ENCODE data around the gene TMCO2. TPM values are rescaled to one million over a fixed set of nuclear protein-coding genes. Genes with fewer than 3 reads are reported as not detected.
A peak's percentile ranks its signal among the peaks of the same experiment; 100 is the strongest.

The TMCO2 gene
- total and polyA plus RNA-seq, 8 donors, result 0.55 TPM; not detected in 7

DNA sequence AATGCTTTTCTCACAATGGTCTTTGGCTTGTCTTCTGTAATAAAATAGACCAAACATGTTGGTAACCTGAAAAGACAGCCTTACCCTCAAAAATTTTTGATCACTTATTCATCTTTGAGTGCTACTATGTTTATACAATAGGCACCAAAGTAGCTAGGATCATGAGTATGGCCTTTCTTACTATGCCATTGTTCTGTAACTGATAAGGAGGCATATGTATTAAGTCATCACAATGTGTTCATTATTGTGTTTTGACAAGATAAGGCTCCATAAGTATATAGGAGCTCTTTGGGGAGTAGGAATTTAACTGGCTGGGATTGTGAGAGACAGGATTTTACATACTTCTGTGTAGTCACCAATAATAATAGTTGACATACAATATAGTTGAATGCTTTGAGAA, 675 bp downstream of the TMCO2 start:
- intact Hi-C loops (cut with DNase I), result no loop called here
- ATAC-seq, result no peak

GRCh38 chr1:40251456-40251855, 3.7 kb downstream of the TMCO2 start:
- Histone ChIP-seq H3K27ac (no peak overlapping the region), H3K27me3 (no peaks in the 10 kb centered on the region), H3K4me1 (peaks cover 0 to 12% of the 10 kb centered on the region in 2 donors), H3K4me3 (no peak overlapping the region), H3K9me3 (no peaks in the 10 kb centered on the region), H3K36me3 (no peaks in the 10 kb centered on the region)
- no peak for TF ChIP-seq CTCF (IDR thresholded peaks at IDR 0.05)
- DNase-seq, result no peak
- ATAC-seq, result no peak
- intact Hi-C loops (cut with DNase I), result no loop called here

More for the DNA sequence above, 675 bp downstream of the TMCO2 start:
- no peak for DNase-seq
- TF ChIP-seq CTCF (IDR thresholded peaks at IDR 0.05), result no peak
- Histone ChIP-seq H3K4me3 (no peak overlapping the region), H3K27me3 (no peaks in the 10 kb centered on the region), H3K9me3 (no peaks in the 10 kb centered on the region), H3K27ac (no peak overlapping the region), H3K36me3 (no peaks in the 10 kb centered on the region), H3K4me1 (no peaks in the 10 kb centered on the region)

GRCh38 chr1:40252601-40253000, 4.9 kb downstream of the TMCO2 start:
- no peaks in the 10 kb centered on the region for H3K27me3 ChIP-seq
- intact Hi-C loops (cut with DNase I), result no loop called here
- no peak overlapping the region for H3K27ac ChIP-seq
- H3K36me3 ChIP-seq, result no peaks in the 10 kb centered on the region
- DNase-seq (no peak), ATAC-seq (no peak)
- H3K4me1 ChIP-seq, result peaks cover 0 to 18% of the 10 kb centered on the region in 2 donors
- H3K4me3 ChIP-seq, result no peak overlapping the region
- no peak for TF ChIP-seq CTCF (IDR thresholded peaks at IDR 0.05)
- no peaks in the 10 kb centered on the region for H3K9me3 ChIP-seq

DNA sequence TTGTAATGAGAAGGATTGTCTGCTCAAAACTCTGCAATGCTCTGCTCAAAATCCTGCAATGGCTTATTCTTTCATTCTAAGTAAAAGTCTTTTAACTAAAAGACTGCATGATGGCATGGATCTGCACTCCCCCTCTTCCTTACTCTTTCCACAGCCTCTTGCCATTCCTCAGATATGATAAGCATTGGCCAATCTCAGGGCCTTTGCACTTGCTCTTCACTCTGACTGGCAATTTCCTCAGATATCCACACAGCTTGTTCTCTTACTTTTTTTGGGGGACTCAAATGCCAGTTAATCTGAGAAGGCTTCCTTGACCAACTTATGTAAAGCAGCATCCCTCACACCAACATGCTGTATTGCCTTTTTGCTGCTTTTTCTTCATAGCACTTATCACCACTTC, 7.5 kb downstream of the TMCO2 start:
- Histone ChIP-seq H3K36me3 (peaks cover 0 to 1% of the 10 kb centered on the region in 2 donors), H3K27me3 (no peaks in the 10 kb centered on the region), H3K4me3 (no peak overlapping the region), H3K9me3 (no peaks in the 10 kb centered on the region), H3K27ac (no peak overlapping the region), H3K4me1 (peaks cover 8 to 36% of the 10 kb centered on the region in 2 donors)
- TF ChIP-seq CTCF (IDR thresholded peaks at IDR 0.05), result no peak
- DNase-seq (no peak), ATAC-seq (no peak)
- intact Hi-C loops (cut with DNase I), result no loop called here

DNA sequence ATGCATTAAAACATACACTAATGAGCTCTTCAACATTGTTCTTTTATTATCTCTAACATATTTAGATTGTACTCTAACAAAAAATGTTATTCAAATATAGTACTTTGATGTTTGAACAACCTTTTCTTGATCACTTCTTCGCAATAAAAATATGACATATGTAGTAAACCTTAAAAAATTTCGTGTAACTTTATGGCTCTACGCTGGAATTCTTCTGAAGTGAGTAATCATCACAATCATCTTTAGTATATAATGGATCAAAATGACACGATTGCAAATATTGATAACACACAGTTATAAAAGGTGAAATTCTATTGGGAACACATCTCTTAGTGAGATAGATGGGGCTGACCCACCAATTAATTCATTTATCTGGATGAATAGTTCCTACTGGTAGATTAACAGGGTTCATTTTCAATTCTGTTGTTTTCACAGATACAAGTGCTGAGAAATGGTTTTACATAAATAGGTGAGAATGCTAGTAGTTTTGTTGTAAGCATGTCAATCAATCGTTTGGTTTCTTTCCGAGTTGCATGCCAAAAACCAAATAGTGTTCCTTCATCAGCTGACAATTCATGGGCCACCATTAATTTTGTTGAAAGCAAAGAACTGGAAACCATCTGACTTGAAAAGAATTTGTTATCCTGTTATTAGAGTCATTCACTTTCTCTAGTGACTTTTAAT, 8.8 kb downstream of the TMCO2 start:
- ATAC-seq, result no peak
- H3K4me1 ChIP-seq, result peaks cover 8 to 44% of the 10 kb centered on the region in 2 donors
- no peak for DNase-seq
- peak overlapping the region; percentile 61 to 95 for H3K4me3 ChIP-seq
- peaks cover 0 to 15% of the 10 kb centered on the region in 2 donors for H3K36me3 ChIP-seq
- intact Hi-C loops (cut with DNase I), result no loop called here
- H3K27me3 ChIP-seq, result no peaks in the 10 kb centered on the region
- H3K9me3 ChIP-seq, result no peaks in the 10 kb centered on the region
- peak overlapping the region; percentile 97 to 98 for H3K27ac ChIP-seq
- TF ChIP-seq CTCF (IDR thresholded peaks at IDR 0.05), result no peak
